BE2C (cell line): ENCODE results near the gene PIEZO1.

Source experiments
- DNase-seq: peaks from one replicate; pipeline ENCODE4 v3.0.0-alpha.2; 2020
- H3K27me3 ChIP-seq: fragments of 250-450 bp; sonication (Bioruptor Pico); 2 replicates; pipeline ENCODE4 v1.5.1; 2020; ENCODE audit warnings: mild to moderate bottlenecking
- H3K36me3 ChIP-seq: fragments of 250-450 bp; sonication (Bioruptor Pico); 2 replicates; pipeline ENCODE4 v1.5.1; 2020; ENCODE audit warnings: mild to moderate bottlenecking
- H3K4me1 ChIP-seq: fragments of 250-450 bp; sonication (Bioruptor Pico); 2 replicates; pipeline ENCODE4 v1.5.1; 2020
- H3K4me3 ChIP-seq: 2 replicates; pipeline ENCODE4 v1.5.1; 2011; ENCODE audit warnings: low read depth, low read length
- H3K9me3 ChIP-seq: fragments of 250-450 bp; sonication (Bioruptor Pico); 2 replicates; pipeline ENCODE4 v1.5.1; 2020
- TF ChIP-seq, protein P1 (sequence below): IDR thresholded peaks from 2 replicates; pipeline ENCODE4 v1.5.1; 2012; ENCODE audit warnings: mild to moderate bottlenecking, low read depth, low read length

PIEZO1 gene

DNA sequence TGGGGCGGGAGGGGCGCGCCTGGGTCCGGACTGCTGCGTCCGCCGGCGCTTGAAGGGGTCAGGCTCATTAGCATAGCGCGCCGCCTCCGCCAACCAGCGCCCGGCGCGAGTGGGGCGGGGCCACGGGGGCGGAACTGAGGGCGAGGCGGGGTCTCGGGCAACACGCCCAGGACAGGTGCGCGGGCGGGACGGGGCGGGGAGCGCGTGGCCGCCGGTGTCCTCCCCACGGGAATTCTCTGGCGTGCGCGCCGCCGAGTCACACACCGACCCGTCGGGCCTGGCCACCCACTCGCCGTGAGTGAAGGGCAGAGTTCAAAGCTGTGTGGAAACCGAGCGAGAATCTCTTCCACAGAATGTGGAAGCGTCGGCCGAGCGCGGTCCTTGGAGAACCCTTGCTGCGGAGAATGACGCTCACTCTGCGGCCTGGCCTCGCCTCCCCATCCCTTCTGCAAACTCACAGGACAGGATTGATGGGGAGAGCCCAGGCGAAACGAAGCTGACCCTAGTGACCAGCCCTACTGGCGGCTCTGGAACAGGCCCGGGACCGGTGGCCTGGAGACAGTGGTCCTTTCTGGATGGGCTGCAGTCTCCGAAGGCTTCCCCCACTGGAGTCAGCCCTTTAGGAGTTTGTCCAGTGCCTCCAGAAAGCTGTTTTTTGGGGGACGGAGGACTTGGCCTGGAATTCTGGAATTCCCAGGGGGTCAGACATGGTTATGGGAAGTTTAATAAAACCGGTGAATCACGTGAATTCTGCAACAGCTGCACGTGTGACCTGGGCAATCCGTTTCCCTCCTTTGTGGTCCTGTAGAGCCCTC is 98.4 kb downstream of the PIEZO1 start, which contains the start of gene SNAI3:
Gene SNAI3 (minus strand): TSS at position 69 of the 815 bp plus-strand sequence. CDS start 101 bp downstream, outside the sequence.
- Histone ChIP-seq H3K4me3 (peak within 1 kb of the TSS; percentile 45), H3K9me3 (no peaks in the 10 kb centered on the region), H3K4me1 (no peaks in the 10 kb centered on the region), H3K36me3 (no peaks in the 10 kb centered on the region), H3K27me3 (peaks cover 44% of the 10 kb centered on the region)
- DNase-seq, result peak; percentile 93
- TF ChIP-seq, protein P1, sequence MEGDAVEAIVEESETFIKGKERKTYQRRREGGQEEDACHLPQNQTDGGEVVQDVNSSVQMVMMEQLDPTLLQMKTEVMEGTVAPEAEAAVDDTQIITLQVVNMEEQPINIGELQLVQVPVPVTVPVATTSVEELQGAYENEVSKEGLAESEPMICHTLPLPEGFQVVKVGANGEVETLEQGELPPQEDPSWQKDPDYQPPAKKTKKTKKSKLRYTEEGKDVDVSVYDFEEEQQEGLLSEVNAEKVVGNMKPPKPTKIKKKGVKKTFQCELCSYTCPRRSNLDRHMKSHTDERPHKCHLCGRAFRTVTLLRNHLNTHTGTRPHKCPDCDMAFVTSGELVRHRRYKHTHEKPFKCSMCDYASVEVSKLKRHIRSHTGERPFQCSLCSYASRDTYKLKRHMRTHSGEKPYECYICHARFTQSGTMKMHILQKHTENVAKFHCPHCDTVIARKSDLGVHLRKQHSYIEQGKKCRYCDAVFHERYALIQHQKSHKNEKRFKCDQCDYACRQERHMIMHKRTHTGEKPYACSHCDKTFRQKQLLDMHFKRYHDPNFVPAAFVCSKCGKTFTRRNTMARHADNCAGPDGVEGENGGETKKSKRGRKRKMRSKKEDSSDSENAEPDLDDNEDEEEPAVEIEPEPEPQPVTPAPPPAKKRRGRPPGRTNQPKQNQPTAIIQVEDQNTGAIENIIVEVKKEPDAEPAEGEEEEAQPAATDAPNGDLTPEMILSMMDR, result no peak

DNA sequence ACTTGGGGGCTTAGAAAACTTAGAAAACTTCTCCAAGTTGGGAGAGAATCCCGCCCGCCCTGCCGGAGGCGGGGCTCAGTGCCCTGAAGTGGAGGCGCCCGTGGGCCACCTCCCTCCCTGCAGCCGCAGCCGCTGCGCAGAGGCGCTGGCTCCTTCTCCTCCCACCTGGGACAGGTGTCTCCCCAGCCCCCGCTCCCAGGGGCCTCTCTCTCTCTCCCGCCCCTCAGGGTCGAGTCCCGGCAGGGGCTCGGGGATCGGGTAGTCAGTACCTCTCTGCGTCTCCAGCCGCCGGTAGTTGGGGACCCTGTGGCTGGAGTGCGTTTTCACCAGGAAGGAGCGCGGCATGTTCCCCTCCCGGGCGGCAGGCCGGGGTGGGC is 99.0 kb downstream of the PIEZO1 start:
- peak overlapping the region; percentile 45 for H3K4me3 ChIP-seq
- DNase-seq, result no peak
- TF ChIP-seq, protein P1, result no peak
- no peaks in the 10 kb centered on the region for H3K4me1 ChIP-seq
- H3K9me3 ChIP-seq, result no peaks in the 10 kb centered on the region
- H3K36me3 ChIP-seq, result no peaks in the 10 kb centered on the region
- peaks cover 50% of the 10 kb centered on the region for H3K27me3 ChIP-seq

GRCh38 chr16:88685156-88686061 is 99.6 kb downstream of the PIEZO1 start:
- Histone ChIP-seq H3K27me3 (peaks cover 56% of the 10 kb centered on the region), H3K9me3 (no peaks in the 10 kb centered on the region), H3K36me3 (no peaks in the 10 kb centered on the region), H3K4me1 (no peaks in the 10 kb centered on the region), H3K4me3 (no peak overlapping the region; the same call in 1 of the 2 replicates)
- no peak for DNase-seq
- TF ChIP-seq, protein P1, result peak; percentile 53

DNA sequence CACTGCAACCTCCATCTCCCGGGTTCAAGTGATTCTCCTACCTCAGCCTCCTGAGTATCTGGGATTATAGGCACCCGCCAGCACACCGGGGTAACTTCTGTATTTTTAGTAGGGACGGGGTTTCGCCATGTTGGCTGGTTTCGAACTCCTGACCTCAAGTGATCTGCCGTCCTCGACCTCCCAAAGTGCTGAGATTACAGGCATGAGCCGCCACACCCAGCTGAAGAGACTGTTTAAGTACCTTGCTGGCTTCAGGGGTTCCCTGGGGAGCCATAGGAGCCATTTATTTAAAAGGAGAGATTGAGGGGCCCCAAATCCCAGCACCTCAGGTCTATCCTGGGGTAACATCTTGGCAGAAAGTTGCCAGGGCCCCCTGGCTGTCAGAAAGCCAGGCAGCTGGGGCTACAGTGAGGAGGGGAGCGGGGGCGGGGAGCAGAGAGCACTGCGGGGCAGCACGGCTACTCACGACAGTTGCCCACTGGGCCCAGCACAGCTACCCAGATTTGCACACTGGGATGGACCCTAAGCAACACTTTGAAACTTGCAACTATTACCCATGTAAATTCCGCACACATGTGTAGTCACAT is 100.4 kb downstream of the PIEZO1 start:
- Histone ChIP-seq H3K36me3 (no peaks in the 10 kb centered on the region), H3K9me3 (no peaks in the 10 kb centered on the region), H3K4me3 (no peak overlapping the region), H3K4me1 (no peaks in the 10 kb centered on the region), H3K27me3 (peaks cover 56% of the 10 kb centered on the region)
- DNase-seq, result no peak
- TF ChIP-seq, protein P1, result no peak

GRCh38 chr16:88681709-88682451 is 103.1 kb downstream of the PIEZO1 start:
- Histone ChIP-seq H3K4me1 (no peaks in the 10 kb centered on the region; the same call in 1 of the 2 replicates), H3K4me3 (no peak overlapping the region), H3K36me3 (no peaks in the 10 kb centered on the region), H3K27me3 (peaks cover 73% of the 10 kb centered on the region), H3K9me3 (no peaks in the 10 kb centered on the region; the same call in 1 of the 2 replicates)
- TF ChIP-seq, protein P1, result no peak
- no peak for DNase-seq
